ENCODE data around the gene ASCC2.

DNA sequence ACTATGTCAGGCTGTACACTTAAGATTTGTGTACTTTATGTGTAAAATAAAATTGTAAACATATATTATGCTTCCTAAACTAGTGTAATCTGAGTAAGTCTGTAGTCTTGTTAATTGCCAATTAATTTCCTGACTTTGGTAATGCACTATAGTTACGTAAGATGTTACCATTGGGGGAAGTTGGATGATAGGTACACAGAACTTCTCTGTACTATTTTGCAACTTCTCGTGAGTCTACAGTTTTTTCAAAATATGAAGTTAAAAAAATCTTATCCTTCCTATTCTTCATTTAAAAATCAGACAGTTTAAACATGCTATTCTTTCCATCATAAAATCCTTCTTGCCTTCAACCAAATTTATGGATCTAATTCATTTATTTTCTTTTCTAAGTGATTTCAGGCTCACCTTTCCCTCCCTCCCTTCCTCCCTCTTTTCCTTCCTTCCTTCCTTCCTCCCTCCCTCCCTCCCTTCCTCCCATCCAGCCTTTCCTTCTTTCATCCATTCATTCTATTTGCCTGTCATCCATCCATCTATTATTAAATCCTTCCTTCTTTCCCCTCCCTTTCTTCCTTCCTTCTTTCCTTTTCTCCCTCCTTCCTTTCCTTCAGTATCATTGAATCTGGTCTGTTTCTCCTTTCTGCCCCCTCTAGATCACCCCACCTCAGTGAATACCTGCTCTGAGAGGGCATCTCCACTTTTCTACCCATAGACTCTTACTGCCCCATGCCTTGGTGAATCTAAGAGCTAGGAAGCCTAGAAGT is 22.1 kb upstream of the ASCC2 start:
- TF ChIP-seq BHLHE40 (IDR thresholded peaks at IDR 0.05; ENCODE audit: borderline replicate concordance), result no peak
- TF ChIP-seq CTBP1 (IDR thresholded peaks at IDR 0.05; ENCODE audit: borderline replicate concordance), result no peak
- no peak for TF ChIP-seq FOXA1 (IDR thresholded peaks at IDR 0.05)
- no peak for TF ChIP-seq SP1 (IDR thresholded peaks at IDR 0.05)
- no peak for TF ChIP-seq TARDBP (IDR thresholded peaks at IDR 0.05)

All from HEK293T (cell line).